Inflammatory macrophage (primary cell): ENCODE measurements around the gene NOP14.
"Not testable (repeated sequence)": the region's sequence is repeated elsewhere in the genome, so short reads cannot be mapped to it uniquely, and the experiment has no call there.

Experiments
- DNase-seq, 2 donors: peaks; one replicate each; pipeline ENCODE4 v3.0.0-alpha.2; 2020 to 2022

Gene NOP14

GRCh38 chr4:2942037-2942531 is 21.1 kb downstream of the NOP14 start:
- no peak for DNase-seq

GRCh38 chr4:2941138-2942036 is 21.8 kb downstream of the NOP14 start:
- DNase-seq = peak in 1 of 2 donors; percentile 29

DNA sequence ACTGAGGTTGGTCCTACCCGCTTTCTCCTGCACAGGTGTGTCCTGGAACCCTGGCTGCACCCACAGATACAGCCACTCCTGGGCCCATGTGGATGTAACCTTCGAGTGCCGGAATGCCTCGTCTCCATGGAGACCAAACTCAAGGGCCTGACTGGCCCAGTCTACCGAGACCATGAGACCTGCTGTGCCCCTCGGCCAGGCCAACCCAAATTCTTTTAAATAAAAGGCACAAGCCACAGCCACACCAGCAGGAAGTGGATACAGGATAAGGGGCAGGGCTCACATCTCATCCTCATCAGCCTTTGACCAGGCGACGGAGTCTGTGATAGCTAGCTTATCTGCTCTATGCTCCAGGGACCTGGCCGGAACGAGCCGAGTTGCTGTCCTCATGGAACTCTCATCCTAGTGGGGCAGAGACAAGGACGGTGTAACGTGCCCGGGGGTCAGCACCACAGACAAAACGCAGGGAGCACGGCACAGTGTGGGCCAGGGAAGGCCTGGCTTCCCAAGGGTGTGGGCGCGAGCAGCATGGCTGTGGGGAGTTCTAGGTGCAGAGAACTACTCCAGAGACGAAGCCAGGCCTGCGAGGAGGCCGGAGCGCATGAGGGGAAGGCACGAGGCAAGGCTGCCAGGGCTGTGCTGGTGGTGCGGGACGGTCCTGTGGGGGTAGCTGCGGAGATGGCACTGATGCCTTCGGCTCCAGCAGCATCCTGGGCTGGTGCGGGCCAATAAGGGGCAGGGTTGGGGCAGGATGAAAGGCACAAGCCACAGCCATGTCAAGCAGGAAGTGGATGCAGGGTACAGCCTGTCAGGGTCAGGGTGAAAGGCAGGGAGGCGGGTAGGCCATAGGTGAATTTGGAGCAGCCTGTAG is 22.7 kb downstream of the NOP14 start:
- DNase-seq = no peak

- DNase-seq = no peak
These were observed 23.6 kb downstream of the NOP14 start for GRCh38 chr4:2939383-2940243.

DNA sequence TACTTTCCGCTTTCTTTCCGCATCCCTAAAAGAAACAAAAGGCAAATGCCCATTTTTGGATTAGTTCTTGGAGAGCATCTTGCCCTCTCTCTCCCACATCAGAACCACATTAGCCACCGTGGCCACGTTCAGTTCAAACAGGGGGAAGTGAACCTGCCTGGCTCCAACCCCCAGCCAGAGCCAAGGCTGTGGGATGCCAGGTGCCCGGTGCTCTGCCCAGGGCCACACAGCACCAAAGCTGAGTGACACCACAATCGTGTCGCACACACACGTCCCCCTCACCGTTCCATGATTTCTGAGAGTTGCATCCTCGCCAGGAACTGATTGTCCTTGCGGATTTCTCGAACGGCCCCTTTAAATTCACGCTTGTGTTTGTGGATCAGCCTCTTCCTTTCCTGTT is 24.3 kb downstream of the NOP14 start:
- no peak for DNase-seq

GRCh38 chr4:2938411-2938810 is 24.8 kb downstream of the NOP14 start:
- not testable (repeated sequence) for DNase-seq

DNA sequence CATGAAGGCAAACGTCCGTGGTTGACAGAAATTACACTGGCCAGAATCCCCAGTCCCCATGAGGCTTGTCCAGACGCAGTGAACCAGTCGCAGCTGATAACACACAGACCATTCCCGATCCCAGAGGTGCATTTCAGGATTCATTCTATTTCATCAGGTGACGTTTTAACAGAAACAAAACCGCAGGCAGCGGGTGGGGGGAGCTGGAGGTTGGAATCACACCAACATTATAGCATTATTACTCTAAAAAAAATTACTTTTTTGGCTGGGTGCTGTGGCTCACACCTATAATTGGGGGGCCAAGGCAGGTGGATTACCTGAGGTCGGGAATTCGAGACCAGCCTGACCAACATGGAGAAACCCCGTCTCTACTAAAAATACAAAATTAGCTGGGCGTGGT is 25.2 kb downstream of the NOP14 start:
- no peak for DNase-seq

DNA sequence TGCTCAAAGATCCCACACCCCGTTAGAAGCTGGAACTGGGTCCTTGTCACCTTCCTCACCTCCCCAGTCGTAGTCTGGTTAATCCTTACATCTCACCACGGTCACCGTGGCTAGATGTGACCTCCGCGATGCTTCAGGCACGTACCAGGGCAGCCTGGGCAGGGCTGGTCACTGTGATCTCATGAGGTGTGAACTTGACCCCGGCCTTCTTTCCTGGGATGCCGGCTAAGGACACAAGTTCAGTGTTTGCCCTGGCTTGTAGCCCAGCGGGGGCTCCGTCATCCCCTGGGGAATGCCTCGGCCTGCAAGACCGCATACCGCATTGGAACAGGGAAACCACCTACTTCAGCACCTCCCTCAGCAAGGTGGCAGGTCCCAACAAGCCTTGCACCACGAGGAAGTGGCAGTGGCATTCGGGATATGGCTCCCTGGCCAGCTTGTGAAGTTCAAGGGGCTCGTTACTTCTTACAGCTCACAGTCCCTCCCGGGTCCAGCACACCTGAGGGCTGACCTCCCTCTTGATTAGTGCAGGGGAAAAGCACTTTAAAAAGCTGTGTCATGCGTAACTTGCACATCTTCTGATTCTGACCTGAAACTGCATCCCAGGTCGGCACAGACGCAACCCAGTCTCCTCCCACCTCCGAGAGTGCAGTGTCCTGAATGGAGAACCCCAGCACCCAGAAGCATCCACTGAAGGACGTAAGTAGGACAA is 25.9 kb downstream of the NOP14 start:
- no peak for DNase-seq

- DNase-seq = no peak
These were observed 26.4 kb downstream of the NOP14 start for GRCh38 chr4:2936773-2937145.

DNA sequence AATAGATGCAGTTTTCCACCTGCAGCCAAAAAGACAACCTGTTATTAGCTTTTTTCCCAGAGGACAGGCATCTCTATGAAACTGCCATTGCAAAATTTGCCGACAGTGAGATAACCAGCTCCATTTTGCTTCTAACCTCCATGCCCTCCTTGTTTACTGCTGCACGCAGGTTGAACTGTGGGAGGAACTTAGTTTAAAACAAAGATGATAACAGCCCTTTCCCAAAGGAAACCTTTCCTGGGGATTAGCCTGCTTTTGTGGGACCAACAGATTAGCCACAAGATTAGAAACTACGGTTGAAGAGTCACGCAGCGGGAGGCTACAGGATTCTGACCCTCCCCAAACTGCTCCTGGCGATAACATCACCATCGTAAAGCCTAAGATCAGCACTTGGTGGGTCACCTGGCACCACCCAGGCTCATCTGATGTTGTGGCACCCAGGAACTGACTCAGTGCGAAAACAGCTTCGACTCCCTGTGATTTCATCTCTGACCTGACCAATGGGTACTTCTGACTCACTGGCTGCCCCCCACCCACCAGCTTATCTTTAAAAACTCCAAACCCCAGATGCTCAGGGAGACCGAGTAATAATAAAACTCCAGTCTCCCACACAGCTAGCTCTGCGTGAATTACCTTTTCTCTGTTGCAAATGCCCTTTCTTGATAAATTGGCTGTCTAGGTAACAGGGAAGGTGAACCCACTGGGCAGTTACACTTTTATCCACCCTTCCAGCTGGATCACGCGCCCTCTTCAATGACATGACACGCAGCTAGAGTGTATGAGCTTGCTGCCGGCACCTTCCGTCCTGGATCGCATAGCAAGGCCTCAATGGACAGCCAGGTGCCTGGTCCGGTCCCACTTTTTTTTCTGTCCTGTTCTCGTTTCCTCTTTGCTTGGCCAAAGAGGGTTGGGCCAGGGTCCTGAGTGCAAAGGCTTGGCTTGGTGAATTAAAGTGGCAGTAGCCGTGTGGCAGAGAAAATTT is 27.2 kb downstream of the NOP14 start:
- DNase-seq = no peak

DNA sequence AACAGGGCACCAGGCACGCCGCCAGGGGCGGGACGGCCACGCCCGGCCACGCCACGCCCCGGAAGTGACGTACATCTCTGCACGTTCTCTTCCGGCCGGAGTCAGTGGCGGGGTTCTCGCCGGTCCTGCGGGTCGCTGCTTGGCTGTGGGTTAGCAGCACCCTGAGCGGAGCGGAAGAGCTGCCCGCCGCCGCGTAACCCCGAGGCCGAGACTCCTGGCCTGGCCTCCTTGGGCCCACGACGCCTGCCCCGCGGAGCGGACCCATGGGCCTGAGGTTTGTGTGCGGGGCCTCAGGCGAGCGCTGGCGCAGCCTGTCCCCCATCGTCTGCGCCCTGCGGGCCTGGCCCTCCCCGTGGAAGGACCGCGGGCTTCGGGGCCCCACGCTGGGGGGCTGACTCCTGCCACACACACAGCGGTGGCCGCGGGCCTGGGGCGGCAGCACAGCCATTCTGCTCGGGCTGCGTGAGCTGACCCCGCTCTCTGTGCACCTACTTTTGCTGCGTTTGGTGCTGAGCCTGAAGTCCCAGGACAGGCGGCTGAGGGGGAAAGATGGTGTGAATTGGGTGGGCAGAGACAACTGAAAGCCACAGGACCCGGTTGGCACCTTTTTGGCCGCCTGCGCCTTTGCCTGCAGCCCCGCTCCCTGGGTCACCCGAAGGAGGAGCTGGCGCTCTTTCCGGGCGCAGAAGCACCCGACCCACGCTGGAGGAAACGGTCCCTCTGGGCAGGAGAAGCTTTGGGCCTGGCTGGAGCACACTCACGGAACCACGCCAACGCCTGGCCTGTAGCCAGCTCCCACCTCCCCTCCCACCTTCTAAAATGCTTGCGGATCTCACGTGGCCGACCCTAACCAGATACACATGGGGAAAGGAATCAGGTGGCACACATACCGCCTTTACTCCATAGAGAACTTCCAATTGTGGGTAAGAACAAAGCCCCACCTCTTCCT is 28.1 kb downstream of the NOP14 start:
- peak; percentile 92 to 94 for DNase-seq

- peak; percentile 72 to 74 for DNase-seq
These were observed 29.0 kb downstream of the NOP14 start for GRCh38 chr4:2934077-2934812.

- DNase-seq = no peak
These were observed 29.6 kb downstream of the NOP14 start for GRCh38 chr4:2933566-2934076.

DNA sequence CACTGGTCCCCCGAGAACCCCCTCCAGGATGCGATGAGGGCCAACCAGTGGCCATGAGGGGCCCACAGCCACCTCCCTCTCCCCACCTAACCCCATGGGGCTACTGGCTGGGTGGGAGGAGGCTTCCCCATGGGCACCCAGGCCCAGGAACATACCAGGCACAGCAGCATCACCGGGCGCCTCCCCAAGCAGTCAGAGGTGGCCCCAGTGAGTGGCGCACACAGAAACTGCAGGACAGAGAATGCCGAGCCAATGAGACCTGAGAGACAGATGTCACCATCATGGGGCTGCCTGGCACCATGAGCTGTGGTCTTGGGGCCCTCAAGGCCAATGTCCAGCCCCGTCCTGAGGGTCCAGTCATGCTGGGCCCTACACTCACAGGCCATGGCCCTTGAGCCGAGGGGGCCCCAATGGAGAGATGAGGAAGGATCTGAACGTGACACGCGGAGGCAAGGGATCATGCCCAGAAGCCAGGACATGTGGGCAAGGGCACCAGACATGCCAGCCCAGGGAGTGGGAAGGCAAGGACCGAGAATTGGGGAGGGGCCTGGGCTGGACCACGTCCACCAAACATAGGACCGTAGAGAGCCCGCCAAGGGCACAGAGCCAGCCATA is 30.1 kb downstream of the NOP14 start:
- DNase-seq = no peak

DNA sequence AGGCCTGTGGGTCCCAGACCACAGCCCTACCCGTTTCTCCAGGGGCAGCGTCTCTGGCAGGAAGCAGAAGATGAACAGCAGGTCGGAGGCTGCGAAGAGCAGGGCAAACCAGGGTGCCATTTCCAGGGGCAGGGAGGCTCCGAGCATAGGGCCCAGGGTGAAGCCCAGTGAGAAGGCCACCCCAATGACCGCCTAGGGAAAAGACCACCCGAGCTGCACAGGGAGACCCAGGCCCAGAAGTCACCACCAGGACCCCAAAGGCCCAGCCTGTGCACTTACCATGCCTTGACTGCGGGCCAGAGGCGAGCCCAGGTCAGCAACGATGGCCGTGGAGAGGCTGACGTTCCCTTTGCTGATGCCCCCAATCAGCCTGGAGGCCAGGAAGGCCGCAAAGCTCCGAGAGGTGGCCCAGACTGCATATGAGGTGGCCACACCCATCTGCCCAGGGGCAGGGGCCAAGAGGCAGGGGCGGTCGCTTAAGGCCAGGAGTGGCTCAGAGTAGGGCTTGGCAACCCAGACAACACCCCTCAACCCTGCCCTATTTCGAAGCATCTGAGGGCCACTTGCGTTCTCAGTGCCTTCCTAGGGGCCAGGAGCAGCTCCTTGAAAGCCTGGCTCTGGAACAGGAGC is 30.8 kb downstream of the NOP14 start:
- no peak for DNase-seq

DNA sequence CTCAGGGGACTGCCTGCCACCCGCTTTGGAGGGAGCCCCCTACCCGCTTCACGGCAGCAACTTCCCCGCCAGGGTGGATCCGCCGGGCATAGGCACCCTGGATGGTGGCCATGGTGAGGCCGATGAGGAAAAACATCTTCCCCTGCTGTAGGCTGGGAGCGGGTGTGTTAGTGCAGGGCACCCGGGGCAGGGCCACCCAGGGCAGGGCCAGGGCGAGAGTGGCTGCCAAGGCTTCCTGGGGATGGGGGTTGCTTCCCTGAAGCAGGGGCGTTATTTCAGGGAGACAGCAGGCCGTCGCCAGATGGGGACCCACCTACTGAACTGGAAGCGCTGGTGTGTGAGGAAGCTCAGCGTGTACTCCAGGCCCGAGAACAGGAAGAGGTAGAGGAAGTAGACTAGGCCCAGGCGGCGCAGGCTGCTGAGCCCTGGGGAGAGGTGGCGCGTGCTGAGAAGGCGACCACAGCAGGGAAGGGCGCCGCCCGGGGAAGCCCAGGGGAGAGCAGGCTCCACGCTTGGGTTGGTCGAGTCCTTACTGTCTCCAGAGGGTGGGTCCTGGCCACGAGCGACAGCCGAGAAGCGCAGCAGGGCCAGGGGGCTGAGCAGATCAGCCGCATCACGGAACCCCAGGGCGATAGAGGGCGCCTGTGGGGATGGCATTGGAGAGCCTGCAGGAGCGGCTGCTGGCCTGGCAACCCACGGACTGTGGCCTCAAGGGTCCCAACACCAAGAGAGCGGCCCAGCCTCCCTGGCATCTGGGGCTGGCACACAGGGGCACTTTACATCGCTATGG is 31.5 kb downstream of the NOP14 start:
- DNase-seq = peak; percentile 81 to 86
